Effector CD8-positive, alpha-beta T cell (primary cell): Measurements from ENCODE around the gene TREH.

Experiments
- DNase-seq: peaks from one replicate; lab custom pipeline; 2025; lab: John Stamatoyannopoulos, UW

Gene TREH

DNA sequence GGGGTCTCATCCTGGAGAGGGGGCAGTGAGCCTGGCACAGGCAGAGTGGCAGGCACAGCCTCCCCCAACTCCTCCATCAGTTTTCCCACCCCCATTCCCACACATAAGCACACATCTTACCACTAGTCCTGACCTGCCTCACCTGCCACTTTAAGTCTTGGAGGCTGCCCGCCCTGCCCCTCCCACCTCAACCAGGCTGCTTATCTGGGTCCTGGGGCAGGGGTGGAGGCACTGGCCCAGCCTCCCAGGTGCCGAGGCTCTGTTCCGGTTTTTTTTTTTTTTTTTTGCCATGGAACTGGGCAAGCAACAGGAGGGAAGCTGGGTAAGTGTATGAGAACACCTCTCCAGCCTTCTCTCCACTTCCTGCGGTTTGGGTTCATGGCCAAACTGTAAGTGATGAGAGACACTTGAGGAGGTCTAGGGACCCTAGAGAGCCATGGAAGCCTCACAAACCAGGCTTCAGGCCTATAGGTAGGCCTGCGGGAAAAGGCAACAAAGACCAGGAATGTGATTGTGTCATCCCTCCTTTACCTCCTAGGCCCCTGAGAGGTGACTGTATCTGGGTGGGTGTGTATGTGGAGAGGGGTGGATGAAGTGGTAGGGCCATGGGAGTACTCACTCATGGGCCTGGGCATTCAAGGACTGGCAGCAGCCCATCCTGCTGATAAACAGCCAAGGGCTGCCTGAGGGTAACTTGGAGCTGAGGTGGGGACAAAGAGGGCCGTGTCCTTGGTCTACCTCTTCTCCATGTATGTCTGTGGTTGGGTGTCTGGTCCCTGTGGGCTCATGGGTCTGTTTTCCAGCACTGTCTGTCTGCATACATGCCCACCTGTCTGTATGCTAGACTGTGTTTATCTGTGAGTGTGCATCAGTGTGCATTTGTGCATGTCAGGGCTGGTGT lies 49.4 kb downstream of the TREH start:
- DNase-seq: no peak

DNA sequence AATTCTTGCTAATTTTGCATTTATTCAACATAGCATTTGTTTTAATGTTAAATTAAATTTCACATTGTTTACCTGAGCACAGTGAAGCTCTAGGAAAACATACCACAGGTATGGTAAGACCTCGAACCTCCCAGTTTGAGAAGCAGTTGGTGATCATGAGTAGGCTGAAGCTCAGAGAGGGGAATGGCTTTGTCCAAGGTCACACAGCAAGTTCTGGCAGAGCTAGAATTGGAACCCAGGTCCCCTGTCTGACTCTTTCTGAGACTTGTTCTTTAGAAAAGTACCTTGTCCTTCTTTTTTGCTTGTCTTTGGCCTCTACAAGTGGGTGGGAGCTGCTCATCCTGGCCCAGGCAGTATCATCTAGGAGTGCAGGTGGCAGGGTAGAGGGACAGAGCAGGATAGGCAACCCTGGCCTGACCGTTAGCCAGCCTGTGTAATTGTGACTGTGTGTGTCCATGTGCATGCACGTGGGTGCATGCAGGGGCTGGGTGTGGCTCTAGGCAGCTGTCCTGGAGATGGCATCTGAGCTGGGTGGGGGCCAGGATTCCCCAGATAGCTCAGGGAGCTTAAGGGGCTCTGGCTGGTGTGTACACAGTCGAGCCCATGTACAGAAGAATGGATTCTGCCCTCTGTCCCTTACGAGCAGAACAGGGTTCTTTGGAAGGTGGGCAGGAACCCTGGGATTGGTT lies 50.4 kb downstream of the TREH start:
- no peak for DNase-seq

DNA sequence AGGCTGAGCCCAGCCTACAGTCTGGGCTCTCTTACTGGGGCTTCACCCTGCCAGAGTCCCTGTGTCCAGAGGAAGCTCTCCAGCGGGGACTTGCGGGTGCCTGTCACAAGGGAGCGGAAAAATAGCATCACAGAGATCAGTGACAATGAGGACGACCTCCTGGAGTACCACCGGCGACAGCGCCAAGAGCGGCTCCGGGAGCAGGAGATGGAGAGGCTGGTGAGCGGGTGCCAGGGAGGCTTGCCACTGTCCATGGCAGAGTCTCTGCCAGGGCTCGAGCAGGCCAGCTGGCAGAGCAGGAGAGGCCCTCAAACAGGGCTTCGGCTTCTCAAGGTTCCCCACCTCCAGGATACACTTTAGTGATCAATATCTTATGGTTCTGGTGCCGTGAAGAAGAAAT lies 51.0 kb downstream of the TREH start:
- DNase-seq: no peak

DNA sequence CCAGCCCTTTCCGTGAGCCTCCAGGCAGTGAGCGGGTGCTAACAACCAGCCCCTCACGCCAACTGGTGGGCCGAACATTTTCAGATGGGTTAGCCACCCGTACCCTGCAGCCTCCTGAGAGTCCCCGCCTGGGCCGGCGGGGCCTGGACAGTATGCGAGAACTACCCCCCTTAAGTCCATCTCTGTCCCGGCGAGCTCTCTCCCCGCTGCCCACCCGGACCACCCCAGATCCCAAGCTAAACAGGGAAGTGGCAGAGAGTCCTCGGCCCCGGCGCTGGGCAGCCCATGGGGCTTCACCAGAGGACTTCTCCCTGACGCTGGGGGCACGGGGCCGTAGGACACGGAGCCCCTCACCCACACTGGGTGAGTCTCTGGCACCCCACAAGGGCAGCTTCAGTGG lies 51.4 kb downstream of the TREH start:
- no peak for DNase-seq

DNA sequence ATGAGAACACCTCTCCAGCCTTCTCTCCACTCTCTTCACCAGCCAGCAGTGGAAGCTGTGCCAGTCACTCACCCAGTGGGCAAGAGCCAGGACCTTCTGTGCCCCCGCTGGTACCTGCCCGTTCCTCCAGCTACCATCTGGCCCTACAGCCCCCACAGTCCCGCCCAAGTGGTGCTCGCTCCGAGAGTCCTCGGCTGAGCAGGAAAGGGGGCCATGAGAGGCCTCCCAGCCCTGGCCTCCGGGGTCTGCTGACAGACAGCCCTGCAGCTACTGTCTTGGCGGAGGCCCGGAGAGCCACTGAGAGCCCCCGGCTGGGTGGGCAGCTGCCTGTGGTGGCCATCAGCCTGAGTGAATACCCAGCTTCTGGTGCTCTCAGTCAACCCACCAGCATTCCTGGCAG lies 51.9 kb downstream of the TREH start:
- no peak for DNase-seq

DNA sequence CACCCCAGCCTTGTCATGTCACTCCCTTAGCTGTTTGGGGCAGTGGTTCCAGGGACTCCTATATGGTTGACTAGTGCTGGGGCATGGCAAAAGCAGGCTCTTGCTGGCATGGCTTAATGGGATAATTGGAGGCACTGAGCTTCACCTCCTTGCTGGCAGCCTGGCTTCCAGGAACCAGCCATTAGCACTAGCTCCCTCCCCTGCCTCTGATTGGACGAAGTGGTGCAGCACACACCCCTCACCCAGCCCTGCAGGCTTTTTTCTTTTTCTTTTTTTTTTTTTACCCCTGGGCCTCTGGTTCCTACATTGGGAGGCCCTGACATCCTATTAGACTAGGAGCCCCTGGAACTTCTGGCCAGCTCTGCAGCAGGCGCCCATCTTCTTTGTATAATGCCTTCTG lies 53.5 kb downstream of the TREH start:
- no peak for DNase-seq

DNA sequence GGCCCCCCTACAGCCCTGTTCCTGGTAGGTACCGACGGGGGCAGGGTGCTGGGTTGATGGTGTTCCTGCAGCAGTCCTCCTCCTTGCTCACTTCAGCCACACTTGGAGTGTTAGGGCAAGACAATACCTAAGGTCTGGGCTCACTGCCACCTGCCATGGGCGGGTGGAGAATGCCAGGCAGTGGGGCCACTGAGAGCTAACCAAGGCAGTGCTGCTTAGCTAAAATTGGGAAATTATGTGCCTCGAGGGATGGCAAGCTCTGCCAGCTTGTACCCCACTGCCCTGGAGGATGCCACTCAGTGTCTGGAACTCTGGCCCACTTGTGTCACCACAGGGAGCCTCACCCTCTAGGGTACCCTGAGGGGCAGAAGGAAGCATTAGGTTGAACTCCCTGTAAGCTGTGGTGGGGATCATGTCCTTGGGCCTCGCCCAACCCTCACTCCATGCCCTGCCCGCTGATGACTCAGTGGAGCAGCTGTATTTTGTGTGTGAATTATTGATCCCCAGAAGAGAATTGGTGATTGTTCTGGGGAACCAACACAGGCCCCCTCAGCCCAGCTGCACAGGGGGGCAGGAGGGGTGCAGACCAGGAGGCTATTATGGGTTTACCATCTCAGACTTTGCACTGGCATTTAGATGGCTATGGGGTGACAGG lies 54.3 kb downstream of the TREH start:
- no peak for DNase-seq

DNA sequence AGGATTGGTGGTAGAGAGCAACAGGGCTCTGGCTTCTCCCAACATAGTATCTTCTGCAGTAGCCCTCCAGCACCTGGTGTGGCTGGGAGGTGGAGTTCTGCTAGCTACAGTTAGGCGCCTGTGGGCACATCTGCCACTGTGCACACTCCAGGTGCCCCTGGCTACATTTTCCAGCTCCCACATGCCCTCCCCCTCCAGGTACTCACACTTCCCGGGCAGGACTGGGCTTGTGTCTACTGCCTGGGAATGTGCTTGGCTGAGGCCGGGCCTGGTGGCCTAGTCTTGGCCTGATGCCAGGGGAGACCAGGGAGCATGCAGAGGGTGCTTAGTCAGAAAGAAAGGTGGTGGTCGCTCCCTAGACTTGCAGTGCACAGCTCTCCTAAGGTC lies 56.2 kb downstream of the TREH start:
- no peak for DNase-seq

DNA sequence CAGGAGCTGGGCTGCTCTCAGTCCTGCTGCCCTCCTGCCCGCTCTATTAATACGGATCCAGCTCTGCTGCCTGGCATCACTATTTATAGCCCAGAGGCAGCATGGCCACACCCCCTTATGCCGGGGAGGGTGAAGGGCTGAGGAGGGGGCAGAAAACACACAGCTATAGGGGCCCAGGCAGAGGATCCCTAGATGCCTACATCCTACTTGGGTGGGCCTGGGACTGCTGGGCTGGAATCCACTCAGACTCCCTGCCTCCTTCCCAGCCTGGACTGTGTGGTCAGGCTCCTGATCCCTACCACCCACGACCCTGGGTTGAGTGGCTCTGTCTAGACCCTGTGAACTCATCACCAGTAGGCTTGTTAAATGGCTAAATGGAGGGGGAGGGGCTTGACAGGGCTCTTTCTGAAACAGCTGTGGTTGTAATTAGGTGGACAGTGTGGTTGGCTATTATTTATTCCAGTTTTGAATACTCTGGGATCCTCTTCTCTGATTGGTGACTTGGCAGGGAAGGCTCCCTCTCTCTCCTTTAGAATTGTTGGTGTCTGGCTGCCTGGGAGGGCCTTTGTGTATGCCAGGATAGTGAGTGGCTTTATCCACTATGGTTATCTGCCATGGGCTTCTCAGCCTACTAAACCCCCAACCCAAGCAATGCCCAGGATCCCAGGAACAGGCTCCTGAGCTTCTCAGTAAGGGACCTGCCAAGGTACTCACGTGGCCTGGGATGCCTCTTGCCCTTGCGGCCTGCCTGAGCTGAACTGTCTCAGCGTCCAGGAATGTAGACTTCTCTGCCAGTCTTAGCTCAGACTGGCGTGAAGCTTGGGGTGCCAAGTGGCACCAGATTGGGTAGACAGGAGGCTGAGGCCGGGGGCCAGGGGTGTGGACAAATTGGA lies 56.8 kb downstream of the TREH start:
- DNase-seq: no peak

DNA sequence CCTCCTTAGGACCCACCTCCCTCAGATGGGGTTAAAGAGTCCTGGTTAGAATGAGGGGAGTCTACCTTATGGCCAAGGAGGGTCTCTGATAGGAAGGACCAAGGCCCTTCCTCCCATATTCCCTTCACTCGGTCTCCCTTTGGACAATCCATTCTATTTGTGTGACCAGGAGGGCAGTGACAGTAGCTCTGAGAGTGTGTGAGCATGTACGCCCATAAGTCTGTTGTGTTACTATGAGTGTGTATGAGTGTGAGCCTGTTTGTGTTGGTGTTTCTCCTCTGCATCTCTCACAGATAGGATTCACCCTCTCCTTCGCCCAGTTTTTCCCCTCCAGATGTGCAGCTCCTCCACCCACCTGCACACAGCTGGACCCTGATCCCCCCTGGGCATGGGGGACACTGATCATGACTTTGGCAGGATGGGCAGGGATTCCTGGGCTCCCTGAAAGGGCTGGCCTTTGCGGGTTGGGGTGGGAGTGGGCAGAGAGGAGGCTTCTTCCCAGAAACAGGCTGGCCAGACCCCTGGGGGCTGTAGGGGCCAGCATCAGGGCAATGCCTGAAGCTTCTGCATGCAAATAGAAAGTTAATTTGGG lies 57.6 kb downstream of the TREH start:
- DNase-seq: no peak

DNA sequence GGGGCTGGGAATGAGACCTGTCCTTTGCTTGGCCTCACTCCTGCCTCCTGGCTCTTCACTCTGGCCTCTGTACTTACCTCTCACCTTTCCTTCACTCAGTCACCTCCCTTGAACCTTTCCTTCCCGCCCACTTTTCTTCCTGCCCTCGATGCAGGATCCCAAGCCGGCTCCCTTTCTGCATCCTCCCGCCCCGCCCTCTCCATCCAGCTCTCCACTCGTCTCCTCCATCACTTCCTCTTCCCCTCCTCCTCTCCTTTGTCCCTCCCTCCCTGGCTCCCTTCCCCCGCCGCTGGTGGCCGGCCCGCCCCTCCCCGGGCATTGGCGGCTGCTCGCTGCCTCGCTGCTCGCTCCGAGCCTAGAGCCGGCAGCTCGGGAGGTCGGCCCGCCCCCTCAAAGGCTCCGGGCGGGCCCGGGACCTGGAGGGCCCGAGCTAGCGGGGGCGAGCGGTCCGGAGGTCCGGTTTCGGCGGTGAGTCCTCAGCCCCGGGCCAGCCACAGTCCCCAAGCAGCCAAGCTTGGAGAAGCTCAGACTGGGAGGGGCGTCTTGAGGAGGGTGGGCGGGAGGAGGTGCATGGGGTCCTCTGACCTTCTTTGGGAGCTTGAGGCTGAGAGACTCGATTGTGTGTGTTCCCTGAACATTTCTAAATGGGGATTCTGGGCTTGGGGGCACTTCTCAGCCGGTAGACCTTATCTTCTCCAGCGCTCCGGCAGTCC lies 58.2 kb downstream of the TREH start:
- no peak for DNase-seq

DNA sequence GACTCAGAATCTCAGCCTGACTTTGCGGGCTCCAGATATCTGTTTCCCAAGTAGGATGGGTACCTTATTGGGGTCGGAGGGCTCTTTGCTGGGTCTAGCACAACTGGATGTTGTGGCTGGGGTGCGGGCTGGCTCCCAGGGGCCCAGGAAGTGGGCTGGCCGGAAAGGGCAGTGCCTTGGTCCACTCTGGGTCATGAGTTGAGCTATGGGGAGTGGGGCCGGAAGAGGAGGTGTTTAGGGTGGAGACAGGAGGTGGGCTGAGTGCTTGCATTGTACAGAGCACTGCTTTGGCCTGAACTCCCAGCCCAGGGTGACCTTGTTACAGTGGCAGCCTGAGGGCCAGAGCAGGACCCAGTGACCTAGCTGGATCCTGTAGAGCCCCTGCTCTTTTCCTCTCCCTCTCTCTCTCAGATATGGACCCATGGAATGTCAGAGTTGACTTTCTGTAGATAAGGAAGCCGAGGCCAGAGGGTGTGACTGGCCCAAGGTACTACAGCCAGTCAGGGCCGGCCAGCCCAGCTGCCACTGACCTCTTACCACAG lies 58.9 kb downstream of the TREH start:
- no peak for DNase-seq

DNA sequence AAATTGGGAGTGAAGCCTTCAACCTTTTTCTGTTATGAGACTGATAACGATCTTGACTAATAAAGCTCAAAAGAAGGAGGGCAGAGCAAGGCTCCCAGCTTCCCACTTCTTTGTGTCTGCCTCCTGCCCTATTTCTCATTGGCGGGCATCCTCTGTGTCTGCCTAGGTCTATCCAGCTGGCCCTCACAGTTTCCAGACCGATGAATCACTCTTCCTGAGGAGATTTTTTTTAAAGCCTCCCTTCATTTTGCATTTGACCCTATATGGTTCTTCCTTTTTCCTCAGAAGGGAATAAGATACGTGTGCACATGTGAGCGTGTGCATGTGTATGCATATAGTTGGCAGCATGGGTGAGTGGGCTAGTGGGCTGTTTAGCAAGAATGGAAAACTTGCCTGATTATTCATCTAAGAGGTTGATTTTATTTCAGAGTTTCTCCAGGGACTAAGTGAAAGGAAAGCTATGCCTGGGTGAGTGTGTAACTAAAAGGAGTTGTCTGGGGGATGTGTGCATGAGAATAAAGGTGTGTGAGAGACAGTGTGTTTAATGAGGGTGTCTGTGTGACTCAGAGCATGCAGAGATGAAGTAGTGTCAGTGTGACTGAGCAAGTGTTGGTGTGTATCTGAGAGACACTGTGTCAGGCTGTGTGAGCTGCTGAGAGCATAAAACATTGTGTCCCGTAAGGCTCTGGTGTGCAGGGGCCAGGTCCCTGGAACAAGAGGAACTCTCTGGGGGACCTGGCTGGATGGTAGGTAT lies 59.8 kb downstream of the TREH start:
- DNase-seq: no peak

DNA sequence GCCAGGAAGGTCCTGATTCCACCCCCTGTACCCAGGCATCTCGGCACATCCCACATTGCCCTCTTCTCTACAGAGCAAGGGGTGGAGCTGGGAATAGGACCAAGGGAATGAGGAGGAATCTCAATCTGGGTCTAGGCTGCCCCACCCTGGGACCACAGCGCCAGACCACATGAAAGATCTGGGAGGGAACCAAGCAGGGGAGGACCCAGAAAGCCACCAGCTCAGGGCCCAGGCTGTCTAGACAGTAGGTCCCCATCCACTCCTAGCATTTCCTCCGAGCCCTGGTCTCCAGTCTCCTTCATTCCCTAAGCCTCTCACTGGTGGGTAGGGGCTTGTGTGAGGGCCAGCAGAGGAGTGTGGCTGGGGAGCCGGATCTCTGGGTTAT lies 60.5 kb downstream of the TREH start:
- DNase-seq: no peak

DNA sequence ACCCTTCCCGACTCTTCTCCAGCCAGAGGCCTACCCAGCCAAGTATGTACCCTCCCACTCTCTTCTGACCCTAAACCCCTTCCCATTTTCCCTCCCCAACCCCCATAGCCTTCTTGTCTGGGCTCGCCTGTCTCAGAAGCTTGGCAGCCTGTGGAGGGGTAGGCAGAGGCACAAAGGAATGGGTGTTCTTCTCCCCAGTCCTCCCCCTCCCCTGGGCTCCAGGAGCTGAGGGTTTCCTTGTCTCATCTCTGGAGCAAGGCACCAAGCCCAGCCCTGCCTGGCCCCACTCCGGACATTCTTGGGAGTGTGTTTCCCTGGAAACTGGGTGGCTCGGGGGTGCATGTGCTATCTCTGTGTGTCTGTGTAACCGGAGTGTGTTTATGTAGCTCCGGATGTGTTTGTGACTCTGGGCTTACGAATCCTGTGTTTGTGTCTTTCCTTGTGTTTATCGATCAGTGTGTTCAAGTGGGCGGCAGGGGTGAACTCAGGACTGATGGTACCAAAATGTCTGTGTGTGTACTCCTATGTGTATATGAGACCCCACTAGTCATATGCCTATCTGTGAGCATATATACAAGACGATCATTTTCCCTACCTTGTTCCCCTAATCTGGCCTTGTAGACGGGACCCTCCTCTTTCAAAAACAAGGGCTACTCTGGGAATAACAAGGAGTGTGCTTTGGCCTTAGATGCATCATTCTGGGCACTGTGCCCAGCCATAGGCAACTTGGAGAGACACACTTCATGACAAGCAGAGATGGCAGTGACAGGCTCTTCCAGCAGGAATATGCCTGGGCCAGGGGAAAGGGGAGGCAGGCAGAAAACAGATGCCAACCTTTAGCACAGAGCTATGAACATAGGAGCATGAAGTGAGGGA lies 61.1 kb downstream of the TREH start:
- no peak for DNase-seq

DNA sequence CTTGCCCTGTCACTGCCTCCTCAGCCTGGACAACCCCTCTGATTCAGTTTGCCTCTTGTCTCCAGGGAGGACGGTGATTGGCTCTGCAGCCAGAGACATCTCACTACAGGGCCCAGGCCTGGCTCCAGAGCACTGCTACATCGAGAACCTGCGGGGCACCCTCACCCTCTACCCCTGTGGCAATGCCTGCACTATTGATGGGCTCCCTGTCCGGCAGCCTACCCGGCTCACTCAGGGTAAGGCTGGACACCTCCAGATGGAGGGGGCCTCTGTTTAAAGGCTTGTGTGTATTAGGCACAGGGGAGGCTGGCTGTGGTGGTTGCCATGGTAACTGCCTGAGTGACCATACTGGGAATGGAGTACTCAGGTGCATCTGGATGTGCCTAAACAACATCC lies 63.5 kb downstream of the TREH start:
- DNase-seq: no peak

DNA sequence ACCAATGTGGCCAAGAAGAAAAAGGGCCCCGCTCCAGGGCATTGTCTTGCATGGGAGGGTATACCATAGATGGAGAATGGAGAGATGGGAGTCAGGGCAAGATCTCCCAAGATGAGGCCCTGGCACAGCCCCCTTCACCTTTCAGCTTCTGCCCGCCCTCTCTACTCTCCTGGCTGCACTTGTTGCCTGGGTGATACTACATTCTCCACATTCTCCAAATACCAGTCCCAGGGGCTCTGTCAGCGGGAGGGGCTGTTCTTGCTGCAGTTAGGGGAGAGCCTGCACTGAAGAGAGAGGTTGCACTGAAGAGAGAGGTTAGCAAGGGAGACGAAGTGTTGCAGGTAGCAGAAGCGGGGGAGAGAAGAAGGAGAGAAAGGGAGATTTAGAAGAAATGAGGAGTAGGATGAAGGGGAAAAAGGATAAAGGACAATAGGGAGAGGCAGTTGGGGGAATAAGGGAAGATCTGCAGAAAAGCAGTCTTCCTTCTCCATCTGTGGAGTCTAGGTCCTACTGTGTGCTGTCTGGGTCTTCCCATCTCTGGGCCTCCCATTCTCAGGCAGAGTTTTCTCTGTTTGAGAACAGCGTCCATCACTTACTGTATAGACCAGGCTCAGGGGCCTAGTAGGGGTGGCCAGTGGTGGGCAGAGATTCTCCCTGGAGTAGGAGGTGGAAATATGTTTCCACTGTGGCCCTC lies 64.0 kb downstream of the TREH start:
- DNase-seq: no peak

DNA sequence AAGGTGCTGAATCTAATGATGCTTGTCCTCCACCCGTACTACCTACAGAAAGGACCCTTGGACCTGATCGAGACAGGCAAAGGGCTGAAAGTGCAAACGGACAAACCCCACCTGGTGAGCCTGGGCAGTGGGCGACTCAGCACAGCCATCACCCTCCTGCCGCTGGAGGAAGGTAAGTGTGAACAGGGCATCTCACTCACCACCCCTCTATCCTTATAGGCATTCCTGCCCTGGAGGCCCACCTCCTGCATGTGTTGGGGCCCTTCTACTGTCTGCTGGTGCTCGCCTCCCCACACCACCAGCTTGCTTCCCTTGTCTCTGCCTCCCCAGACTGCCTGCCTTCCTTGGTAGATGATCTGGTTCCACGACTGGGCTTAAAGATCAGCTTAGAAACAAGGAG lies 64.9 kb downstream of the TREH start:
- no peak for DNase-seq
